Left ventricle myocardium inferior (tissue), 1 donor: ENCODE data around the gene LRBA. TPM values are rescaled to one million over a fixed set of nuclear protein-coding genes. Genes with fewer than 3 reads are reported as not detected.

Source experiments
- DNase-seq: peaks from one replicate; pipeline ENCODE4 v3.0.0-alpha.2; 2020
- H3K27ac ChIP-seq: fragments of 200-600 bp; replicated peaks from 2 replicates; pipeline ENCODE4 v1.8.0; 2021
- H3K27me3 ChIP-seq: fragments of 200-600 bp; 2 replicates; pipeline ENCODE4 v1.8.0; 2021; ENCODE audit warnings: low read depth
- H3K36me3 ChIP-seq: fragments of 200-600 bp; 2 replicates; pipeline ENCODE4 v1.8.0; 2021
- H3K4me1 ChIP-seq: fragments of 200-600 bp; 2 replicates; pipeline ENCODE4 v1.8.0; 2021
- H3K4me3 ChIP-seq: fragments of 200-600 bp; 2 replicates; pipeline ENCODE4 v1.8.0; 2021; ENCODE audit warnings: mild to moderate bottlenecking, moderate library complexity
- H3K9me3 ChIP-seq: fragments of 200-600 bp; replicated peaks from 2 replicates; pipeline ENCODE4 v1.8.0; 2021
- CTCF ChIP-seq: fragments of 200-600 bp; IDR thresholded peaks from 2 replicates; pipeline ENCODE4 v1.8.0; 2021; ENCODE audit warnings: antibody characterized with exemption, mild to moderate bottlenecking, borderline replicate concordance
- intact Hi-C: fragments of 100-400 bp; cut with micrococcal nuclease; formaldehyde crosslinking; loops from one replicate; pipeline ENCODE4 v1.11.0; 2022
- total RNA-seq: library from RNA; stranded (reverse); fragmentation: NEBNext Ultra II Directional; extraction: Animal tissue kit (Norgen Biotek cat#: 25700); gene quantifications from one replicate; pipeline ENCODE4 v1.2.1, GENCODE V29; 2021
- donor health status: DM: no; HTN: yes; CAD: no; lungs with severe emphysema.

LRBA gene
- total RNA-seq, 1 donor from 2014 or later = 19.1 TPM

- no peak for DNase-seq
- peaks cover 17% of the 10 kb centered on the region for H3K9me3 ChIP-seq
- no peaks in the 10 kb centered on the region for H3K4me1 ChIP-seq
- intact Hi-C loops = no loop called here
- no peak overlapping the region for H3K4me3 ChIP-seq
- no peaks in the 10 kb centered on the region for H3K36me3 ChIP-seq
- H3K27ac ChIP-seq = no peak overlapping the region
- no peak for TF ChIP-seq CTCF
- H3K27me3 ChIP-seq = no peaks in the 10 kb centered on the region
Observed at GRCh38 chr4:150451883-150452282, 563.2 kb downstream of the LRBA start.

- no peak for DNase-seq
- intact Hi-C loops = no loop called here
- H3K4me3 ChIP-seq = no peak overlapping the region
- no peaks in the 10 kb centered on the region for H3K36me3 ChIP-seq
- H3K27ac ChIP-seq = no peak overlapping the region
- peaks cover 10% of the 10 kb centered on the region for H3K9me3 ChIP-seq
- TF ChIP-seq CTCF = no peak
- no peaks in the 10 kb centered on the region for H3K4me1 ChIP-seq
- H3K27me3 ChIP-seq = no peaks in the 10 kb centered on the region
Observed at GRCh38 chr4:150447356-150447755, 567.7 kb downstream of the LRBA start.

GRCh38 chr4:150439451-150439933, 575.6 kb downstream of the LRBA start:
- no peaks in the 10 kb centered on the region for H3K27me3 ChIP-seq
- DNase-seq = no peak
- intact Hi-C loops = no loop called here

GRCh38 chr4:150436598-150437370, 578.3 kb downstream of the LRBA start:
- Histone ChIP-seq H3K9me3 (no peaks in the 10 kb centered on the region), H3K4me3 (no peak overlapping the region), H3K27ac (no peak overlapping the region), H3K36me3 (peaks cover 8% of the 10 kb centered on the region), H3K27me3 (no peaks in the 10 kb centered on the region), H3K4me1 (no peaks in the 10 kb centered on the region)
- intact Hi-C loops = no loop called here
- DNase-seq = no peak
- no peak for TF ChIP-seq CTCF

More at GRCh38 chr4:150439451-150439933, 575.6 kb downstream of the LRBA start:
- Histone ChIP-seq H3K36me3 (peaks cover 8% of the 10 kb centered on the region), H3K4me3 (no peak overlapping the region), H3K4me1 (no peaks in the 10 kb centered on the region), H3K9me3 (no peaks in the 10 kb centered on the region), H3K27ac (no peak overlapping the region)
- no peak for TF ChIP-seq CTCF

- H3K36me3 ChIP-seq = peaks cover 8% of the 10 kb centered on the region
- no peaks in the 10 kb centered on the region for H3K4me1 ChIP-seq
- no peak overlapping the region for H3K27ac ChIP-seq
- no peak for TF ChIP-seq CTCF
- no peaks in the 10 kb centered on the region for H3K27me3 ChIP-seq
- DNase-seq = no peak
- intact Hi-C loops = no loop called here
- H3K9me3 ChIP-seq = no peaks in the 10 kb centered on the region
- no peak overlapping the region for H3K4me3 ChIP-seq
Observed at GRCh38 chr4:150431221-150431620, 583.9 kb downstream of the LRBA start.
